ENCODE results near the gene MS4A7. TPM values are rescaled to one million over a fixed set of nuclear protein-coding genes. Genes with fewer than 3 reads are reported as not detected.

Gene MS4A7
- total RNA-seq, 1 experiment from 2014 or later = 0.22 TPM

GRCh38 chr11:60362241-60362640 is 16.1 kb upstream of the MS4A7 start:
- no peak for TF ChIP-seq YY1 (IDR thresholded peaks at IDR 0.05; ENCODE audit: extremely low read depth, insufficient replicate concordance, low read depth, low read length)
- no peak for TF ChIP-seq EZH2 (IDR thresholded peaks at IDR 0.05)
- TF ChIP-seq ATF3 (IDR thresholded peaks at IDR 0.05) = no peak
- no peak for TF ChIP-seq REST (IDR thresholded peaks at IDR 0.05; ENCODE audit: low read depth)
- TF ChIP-seq TCF7L2 (IDR thresholded peaks at IDR 0.05; ENCODE audit: borderline replicate concordance, extremely low read depth, insufficient read depth, insufficient read length) = no peak
- no peak for TF ChIP-seq SIN3A (IDR thresholded peaks at IDR 0.05; ENCODE audit: low read depth)
- TF ChIP-seq POLR2AphosphoS5 (IDR thresholded peaks at IDR 0.05; ENCODE audit: low read depth, low read length) = no peak
- TF ChIP-seq POLR2A (IDR thresholded peaks at IDR 0.05; ENCODE audit: borderline replicate concordance, extremely low read depth, insufficient read depth, insufficient read length) = no peak
- no peak for TF ChIP-seq ZBTB33 (IDR thresholded peaks at IDR 0.05; ENCODE audit: extremely low read depth, insufficient replicate concordance, low read length)
- TF ChIP-seq SRF (IDR thresholded peaks at IDR 0.05; ENCODE audit: low read depth) = no peak
- TF ChIP-seq RAD21 (IDR thresholded peaks at IDR 0.05; ENCODE audit: low read depth) = no peak
- TF ChIP-seq JUND (IDR thresholded peaks at IDR 0.05) = no peak
- no peak for TF ChIP-seq ZNF274 (IDR thresholded peaks at IDR 0.05; ENCODE audit: low read depth, low read length)
- no peak for TF ChIP-seq EGR1 (IDR thresholded peaks at IDR 0.05; ENCODE audit: low read depth)
- no peak for TF ChIP-seq ELF1 (IDR thresholded peaks at IDR 0.05; ENCODE audit: borderline replicate concordance, low read depth)
- TF ChIP-seq EZH2phosphoT487 (IDR thresholded peaks at IDR 0.05; ENCODE audit: borderline replicate concordance) = no peak
- TF ChIP-seq FOSL1 (IDR thresholded peaks at IDR 0.05; ENCODE audit: low read depth) = no peak
- no peak for TF ChIP-seq MAX (IDR thresholded peaks at IDR 0.05)
- TF ChIP-seq CTCF (IDR thresholded peaks at IDR 0.05 in 2 of 3, conservative IDR thresholded peaks at IDR 0.05 in 1 of 3; ENCODE audit: borderline replicate concordance in 1 of 3, insufficient read depth in 1 of 3, low read depth in 2 of 3, low read length in 2 of 3) = no peak
- no peak for TF ChIP-seq SP1 (IDR thresholded peaks at IDR 0.05; ENCODE audit: low read depth)
- no peak for ATAC-seq
- Histone ChIP-seq H3K36me3 (ENCODE audit: control insufficient read depth in 1 of 2, insufficient read depth in 2 of 2, low read length in 2 of 2) (no peaks in the 10 kb centered on the region), H3K9ac (ENCODE audit: low read length) (no peak overlapping the region), H3K79me2 (ENCODE audit: insufficient read depth, low read length) (no peaks in the 10 kb centered on the region), H3K27me3 (ENCODE audit: insufficient read depth, low read length) (peaks cover 7% of the 10 kb centered on the region; the same call in 1 of the 2 replicates), H3K9me2 (ENCODE audit: insufficient read depth) (no peaks in the 10 kb centered on the region), H3K27ac (ENCODE audit: low read depth, low read length) (no peak overlapping the region), H4K20me1 (ENCODE audit: insufficient read depth) (no peaks in the 10 kb centered on the region), H3K4me3 (replicated peaks in 1 of 2; ENCODE audit: low read depth in 1 of 2, low read length in 2 of 2) (no peak overlapping the region), H3K9me3 (ENCODE audit: control insufficient read depth in 1 of 2, insufficient read depth in 1 of 2, low read depth in 1 of 2, low read length in 2 of 2) (peaks cover 0 to 5% of the 10 kb centered on the region in 2 experiments; a peak in 1 of 4 replicates), H2AFZ (ENCODE audit: low read depth, low read length, poor library complexity, severe bottlenecking) (no peak overlapping the region), H3K4me1 (ENCODE audit: control insufficient read depth in 1 of 2, insufficient read depth in 2 of 2, low read length in 2 of 2) (no peaks in the 10 kb centered on the region), H3K4me2 (ENCODE audit: low read length) (no peak overlapping the region)
- BruUV-seq (replicated peaks) = no TSS peak
- ChIA-PET RAD21 (ENCODE audit: low non-redundant PET in 1 of 2, low total read pairs in 2 of 2, uncharacterized antibody in 2 of 2, unreplicated experiment in 2 of 2) (no interaction called here), POLR2A (no interaction called here), CTCF (interaction anchor here (1.1 to 1.9 kb wide), 3 partner anchors 127 to 415 kb away, joined by 3 to 5 read pairs (median 3); no protein-coding TSS in a partner anchor)
- intact Hi-C loops (cut with micrococcal nuclease) = no loop called here
- no peak for DNase-seq (ENCODE audit: low read depth, low spot score)

Measured in HCT116 (cell line).